ENCODE results near the gene SMC1B.
"Not testable (repeated sequence)": the region's sequence is repeated elsewhere in the genome, so short reads cannot be mapped to it uniquely, and the experiment has no call there.

The SMC1B gene

DNA sequence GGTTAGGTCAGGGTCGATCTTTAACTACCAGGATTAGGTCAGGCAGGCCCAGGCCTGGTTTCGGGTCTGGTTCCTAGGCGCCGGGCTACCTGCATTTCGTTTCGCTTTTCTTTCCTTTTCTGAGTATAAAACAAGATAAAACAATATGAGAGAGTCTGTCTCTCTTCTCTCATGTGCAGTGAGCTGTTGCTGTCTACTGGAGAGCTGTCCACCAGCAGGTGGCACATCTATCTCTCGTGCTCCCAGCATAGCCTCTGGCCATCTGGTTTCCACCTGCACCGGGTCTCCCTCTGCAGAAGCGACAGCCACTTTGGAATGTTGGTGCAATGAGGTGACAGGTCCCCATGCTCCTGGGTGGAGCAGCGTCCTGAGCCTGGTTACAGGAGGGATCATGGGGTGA, 27.7 kb upstream of the SMC1B start:
- DNase-seq: peak; percentile 7

DNA sequence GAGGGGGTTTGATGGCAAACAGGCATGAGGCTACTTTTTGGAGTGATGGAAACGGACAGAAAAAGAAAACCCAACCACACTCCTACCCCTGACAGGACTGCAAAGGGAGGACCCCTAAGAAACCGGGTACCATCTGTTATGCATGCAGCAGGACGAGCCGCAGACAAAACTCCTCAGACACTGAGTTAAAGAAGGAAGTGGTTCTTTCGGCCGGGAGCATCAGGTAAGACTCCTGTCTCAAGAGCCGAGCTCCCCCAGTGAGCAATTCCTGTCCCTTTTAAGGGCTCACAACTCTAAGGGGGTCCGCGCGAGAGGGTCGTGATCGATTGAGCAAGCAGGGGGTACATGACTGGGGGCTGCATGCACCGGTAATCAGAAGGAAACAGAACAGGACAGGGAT, 27.3 kb upstream of the SMC1B start:
- DNase-seq: not testable (repeated sequence)

DNA sequence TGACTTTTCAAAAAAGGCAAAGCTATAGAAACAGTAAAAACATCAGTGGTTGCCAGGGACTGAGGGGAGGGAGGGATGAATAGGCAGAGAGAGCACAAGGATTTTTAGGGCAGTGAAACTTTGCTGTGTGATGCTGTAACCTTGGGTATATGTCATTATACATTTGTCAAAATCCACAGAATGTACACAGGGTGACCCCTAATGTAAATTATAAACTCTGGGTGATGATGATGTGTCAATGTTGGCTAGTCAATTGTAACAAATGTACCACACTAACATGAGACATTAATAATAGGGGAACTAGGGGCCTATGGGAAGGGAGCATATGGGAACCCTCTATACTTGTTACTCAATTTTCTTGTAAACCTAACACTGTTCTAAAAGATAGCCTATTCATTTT, 24.9 kb upstream of the SMC1B start:
- DNase-seq: no peak

DNA sequence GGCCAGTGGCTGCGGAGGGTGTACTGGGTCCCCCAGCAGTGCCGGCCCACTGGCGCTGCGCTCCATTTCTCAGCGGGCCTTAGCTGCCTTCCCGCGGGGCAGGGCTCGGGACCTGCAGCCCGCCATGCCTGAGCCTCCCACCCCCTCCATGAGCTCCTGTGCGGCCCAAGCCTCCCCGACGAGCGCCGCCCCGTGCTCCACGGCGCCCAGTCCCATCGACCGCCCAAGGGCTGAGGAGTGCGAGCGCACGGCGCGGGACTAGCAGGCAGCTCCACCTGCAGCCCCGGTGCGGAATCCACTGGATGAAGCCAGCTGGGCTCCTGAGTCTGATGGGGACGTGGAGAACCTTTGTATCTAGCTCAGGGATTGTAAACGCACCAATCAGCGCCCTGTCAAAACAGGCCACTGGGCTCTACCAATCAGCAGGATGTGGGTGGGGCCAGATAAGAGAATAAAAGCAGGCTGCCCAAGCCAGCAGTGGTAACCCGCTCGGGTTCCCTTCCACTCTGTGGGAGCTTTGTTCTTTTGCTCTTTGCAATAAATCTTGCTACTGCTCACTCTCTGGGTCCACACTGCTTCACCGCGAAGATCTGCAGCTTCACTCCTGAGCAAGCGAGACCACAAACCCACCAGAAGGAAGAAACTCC, 23.6 kb upstream of the SMC1B start:
- DNase-seq: not testable (repeated sequence)

DNA sequence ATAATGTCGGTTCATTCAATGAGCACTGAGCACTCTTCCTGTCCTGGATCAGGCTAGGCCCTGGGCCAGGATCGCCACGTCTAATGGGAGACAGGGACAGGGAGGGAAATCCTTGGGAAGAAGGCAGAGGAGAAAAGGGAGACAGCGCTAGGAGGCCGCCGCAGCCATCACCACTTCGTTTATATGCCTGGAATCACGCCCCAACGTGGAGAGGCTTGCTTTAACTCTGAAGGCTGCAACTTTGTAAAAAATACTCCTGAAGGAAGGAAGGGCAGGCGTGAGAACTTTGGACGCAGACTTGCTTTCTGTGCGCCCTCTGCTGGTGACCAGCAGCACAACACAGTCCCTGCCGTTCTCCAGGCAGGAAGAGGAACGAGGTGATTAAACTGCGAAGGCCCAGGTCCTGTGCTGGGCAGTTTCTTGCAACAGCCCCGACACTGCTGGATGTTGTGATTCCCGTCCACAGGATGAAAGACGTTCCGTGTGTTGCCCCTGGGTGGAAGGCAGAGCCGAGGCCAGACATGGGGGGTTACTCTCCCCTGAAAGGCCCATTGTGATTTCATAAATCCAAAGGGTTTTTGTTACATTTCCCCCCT, 22.2 kb upstream of the SMC1B start:
- peak; percentile 46 for DNase-seq

DNA sequence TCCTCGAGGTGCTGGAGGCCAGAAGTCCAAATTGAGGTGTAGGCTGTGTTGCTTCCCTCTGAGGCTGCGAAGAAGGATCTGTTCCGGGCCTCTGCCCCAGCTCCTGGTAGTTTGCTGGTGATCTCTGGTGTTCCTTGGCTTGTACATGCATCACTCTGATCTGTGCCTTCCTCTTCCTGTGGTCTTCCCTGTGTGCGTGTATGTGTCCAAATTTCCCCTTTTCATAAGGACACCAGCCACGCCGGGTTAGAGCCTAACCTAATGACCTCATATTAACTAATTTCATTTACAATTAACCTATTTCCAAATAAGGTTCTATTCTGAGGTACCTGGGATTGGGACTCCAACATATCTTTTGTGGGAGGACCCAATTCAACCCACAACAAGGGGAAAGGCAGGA, 21.6 kb upstream of the SMC1B start:
- no peak for DNase-seq

DNA sequence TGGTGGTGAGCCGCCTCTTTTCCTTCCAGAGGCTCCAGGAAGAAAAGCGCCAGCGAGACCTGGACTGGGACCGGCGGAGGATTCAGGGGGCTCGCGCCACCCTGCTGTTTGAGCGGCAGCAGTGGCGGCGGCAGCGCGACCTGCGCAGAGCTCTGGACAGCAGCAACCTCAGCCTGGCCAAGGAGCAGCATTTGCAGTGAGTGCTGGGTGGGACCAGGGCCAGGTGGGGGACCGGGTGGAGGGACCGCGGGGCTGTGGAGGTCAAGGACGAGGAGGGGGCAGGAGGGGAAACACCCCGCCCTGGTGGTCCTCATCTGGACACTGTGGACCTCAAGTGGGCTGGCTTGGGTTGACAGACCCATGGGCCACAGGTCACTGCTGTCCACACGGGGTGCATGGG, 17.5 kb upstream of the SMC1B start:
- no peak for DNase-seq

DNA sequence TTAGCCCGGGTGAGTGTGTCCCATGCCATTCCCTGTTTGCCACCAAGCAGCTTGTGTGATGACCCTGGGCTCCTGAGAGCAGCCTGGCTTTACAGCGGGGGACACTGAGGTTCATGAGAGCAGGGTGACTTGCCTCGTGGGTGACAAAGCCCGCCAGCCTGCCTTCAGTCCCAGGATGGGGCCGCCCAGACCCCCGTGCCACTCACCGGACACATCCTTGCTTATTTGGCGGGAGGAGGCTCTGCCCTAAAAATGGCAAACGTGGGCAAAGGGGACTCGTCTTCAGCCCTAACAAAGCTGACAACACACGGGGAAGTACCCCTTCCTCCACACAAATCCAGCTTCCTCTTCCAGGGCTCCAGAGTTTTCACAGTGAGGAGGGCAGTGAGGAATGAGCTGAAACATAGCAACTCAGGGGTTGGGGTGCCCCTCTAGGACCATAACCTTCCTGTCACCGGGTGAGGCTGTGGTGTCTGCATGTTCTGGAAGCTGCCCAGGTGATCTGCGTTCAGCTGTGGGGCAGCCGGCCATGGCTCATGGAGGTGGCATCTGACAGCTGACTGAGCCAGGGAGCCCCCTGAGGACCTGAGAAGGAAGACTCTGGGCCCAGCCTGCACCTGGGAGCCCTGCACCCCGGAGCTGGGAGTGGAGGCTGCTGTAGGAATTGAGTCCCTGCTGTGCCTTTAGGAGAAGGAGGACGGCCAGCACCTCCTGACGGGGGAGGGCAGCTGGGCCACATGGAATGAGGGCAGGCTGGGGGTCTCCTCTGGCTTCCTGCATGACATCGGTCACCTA, 16.8 kb upstream of the SMC1B start:
- no peak for DNase-seq

DNA sequence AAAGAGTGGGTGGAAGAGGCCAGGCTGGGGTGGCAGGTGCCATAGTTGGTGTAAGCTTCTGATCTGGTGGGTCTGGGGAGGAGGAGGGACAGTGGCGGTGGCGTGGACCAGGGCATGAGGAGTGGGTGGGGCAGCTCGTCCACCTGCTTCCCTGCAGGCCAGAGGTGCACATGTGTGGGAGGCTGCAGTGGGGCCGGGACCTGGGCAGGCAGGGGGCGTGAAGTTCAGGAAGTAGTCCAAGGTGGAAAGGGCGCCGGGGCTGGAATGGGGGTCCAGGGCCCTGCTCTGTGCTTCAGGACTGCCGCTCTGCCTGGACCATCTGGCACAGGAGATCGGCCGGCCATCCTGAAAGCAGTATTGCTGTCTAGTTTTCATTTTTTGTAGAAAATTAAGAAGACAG, 16.0 kb upstream of the SMC1B start:
- DNase-seq: no peak

DNA sequence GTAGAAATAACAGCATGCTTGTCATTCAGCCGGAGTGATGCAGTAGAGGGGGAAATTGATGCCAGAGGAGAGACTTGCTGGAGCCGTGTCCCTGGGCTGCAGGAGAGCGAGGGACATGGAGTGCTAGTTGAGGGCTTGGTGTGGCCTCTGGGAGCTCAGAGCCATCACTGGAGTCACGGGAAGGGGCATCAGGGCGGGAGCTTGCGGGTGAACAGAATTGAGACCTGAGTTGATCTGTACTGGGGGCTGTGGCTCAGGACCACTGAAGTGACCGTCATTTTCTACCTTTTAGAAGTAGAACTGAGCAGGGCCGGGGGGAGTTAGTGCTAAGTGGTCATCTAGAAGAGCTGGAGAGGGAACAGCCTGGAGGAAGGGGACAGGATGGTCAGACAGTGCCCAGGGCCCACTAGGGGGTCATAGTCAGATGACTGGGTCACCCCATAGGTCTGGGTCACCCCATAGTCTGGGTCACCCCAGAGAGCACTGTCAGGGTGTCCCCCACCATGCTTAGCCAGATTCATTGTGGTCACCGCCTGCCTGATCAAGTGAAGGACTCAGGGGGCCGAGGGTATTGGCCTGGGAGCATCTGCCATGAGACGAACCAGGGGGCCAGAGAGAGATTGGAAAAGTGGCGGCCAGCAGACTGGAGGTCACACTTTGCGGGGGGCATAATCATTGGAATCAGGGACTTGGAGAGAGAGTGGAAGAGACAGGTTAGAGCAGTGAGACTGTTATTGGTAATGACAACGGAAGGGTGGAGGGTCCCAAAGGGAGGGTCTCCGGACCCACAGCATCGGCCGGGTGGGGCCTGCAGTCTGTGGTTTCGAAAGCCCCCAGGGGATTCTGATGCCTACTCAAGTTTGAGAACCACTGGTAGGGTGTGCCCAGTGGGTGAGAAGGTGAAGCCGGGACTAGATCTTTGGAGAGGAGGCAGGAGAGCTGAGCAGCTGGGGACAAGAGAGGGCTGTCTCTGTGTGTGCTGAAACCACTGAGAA, 15.3 kb upstream of the SMC1B start:
- DNase-seq: no peak

DNA sequence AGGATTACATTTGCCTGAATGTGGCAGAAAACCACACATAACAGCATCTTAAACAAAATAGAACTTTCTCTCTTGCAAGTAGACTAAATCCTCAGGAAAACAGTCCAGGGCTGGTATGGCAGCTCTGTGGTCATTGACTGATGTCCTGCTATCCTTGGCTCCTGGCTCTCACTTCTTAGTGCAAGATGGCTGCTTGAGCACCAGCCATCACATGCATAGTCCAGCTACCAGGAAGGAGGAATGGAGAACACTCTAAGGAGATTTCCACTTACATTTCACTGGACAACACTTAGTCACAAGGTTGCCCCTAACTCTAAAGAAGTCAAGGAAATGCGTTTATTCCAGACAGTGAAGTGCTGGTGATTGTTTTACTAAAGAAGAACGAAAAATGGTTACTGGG, 13.7 kb upstream of the SMC1B start:
- DNase-seq: no peak

DNA sequence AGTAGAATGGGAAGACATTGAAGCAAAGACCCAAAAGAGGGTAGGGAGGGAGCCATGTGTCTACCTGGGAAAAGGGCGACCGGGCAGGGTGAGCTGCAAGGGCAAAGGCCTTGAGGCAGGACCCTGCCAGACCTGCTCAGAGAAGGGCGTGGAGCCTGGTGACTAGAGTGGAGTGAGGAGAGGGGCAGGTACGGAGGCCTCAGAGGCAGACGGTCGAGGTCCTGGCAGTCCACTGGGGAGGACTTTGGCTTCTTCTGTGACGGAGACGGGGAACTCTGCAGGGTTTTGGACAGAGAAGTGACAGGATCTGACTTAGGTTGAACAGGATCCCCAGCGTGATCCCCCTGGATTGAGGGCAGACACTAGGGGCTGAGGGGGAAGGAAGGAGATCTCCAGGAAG, 13.0 kb upstream of the SMC1B start:
- DNase-seq: no peak

DNA sequence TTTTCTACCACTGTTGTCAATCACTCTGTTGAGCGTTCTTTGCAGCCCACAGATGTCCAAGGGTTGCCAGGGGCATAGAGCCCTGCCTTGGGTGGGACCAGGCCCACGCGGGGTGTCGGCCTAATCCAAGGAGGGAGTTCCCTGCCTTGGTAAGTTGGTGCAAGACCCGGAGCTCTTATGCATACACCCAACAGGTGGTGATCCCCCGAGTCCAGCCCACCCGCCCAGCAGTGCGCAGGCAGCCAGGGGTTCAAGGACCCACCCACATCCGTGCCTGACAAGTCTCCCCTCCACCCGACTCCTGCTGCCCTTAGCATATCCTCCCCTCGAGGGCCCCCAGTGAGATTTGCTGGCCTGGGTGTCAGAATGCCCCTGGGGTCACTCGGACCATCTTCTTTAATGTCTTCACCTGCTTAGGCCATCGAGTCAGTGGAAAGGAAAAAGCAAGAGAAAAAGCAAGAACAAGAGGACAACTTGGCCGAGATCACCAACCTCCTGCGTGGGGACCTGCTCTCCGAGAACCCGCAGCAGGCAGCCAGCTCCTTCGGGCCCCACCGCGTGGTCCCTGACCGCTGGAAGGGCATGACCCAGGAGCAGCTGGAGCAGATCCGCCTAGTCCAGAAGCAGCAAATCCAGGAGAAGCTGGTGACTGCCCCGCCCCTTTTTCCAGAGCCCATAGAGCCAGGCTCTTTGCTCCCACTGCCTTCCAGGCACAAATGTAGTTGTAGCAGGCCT, 12.3 kb upstream of the SMC1B start:
- DNase-seq: no peak

DNA sequence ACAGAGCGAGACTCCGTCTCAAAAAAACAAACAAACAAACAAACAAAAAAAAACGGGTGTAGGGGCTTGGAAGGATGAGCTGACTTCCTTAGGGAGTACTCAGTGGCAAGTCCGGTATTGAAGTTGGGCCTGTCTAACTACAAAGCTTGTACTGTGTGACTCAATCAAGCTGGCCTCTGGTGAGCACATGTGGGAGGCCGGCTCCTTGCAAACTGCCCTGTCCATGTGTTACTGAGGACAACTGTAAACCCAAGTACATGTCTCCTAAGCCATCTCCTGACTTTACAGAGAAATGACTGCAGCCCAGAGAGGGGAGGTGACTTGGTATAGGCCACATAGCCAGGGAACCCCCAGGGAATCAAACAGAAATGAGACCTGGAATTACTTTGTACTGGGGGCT, 11.7 kb upstream of the SMC1B start:
- no peak for DNase-seq

DNA sequence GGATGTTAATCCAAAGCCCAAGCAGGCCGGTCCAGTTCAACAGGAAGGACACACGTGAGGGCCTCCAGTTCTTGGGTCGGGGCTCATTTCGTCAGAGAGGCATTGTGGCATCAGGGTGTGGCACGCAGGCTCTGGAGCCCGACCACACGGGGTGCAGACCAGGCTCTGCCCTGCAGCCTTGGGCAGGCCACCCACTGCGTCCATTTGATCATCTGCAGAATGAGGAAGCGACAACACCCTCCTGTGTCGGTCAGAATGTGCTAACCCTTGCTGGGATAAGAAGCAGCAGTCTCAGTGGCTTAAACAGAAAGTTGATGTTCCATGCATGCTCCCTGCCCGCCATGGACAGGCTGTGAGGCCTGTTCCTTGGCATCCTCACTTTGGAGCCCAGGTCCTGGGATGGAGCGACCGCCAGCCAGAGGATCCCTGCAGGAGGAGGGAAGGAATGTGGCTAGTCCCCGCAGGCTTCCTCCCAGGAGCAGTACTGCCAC, 10.9 kb upstream of the SMC1B start:
- no peak for DNase-seq

DNA sequence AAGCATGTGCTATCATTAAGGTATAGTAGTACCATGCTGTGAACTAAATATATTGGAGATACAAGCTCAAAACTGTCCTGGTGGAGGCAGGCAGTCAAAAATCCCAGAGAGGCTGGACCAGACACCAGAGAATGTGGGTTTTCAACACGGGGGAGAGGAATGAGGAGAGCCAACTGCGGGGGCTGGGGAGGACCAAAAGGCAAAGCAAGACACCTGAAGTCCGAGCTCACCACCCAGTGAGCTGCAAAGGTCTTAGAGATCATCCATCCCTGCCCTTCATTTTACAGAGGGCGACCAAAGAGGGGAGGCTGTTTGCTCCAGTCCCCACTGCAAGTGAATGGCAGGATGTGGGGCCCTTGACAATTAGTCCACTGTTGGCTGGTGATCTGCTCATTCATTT, 10.1 kb upstream of the SMC1B start:
- no peak for DNase-seq

DNA sequence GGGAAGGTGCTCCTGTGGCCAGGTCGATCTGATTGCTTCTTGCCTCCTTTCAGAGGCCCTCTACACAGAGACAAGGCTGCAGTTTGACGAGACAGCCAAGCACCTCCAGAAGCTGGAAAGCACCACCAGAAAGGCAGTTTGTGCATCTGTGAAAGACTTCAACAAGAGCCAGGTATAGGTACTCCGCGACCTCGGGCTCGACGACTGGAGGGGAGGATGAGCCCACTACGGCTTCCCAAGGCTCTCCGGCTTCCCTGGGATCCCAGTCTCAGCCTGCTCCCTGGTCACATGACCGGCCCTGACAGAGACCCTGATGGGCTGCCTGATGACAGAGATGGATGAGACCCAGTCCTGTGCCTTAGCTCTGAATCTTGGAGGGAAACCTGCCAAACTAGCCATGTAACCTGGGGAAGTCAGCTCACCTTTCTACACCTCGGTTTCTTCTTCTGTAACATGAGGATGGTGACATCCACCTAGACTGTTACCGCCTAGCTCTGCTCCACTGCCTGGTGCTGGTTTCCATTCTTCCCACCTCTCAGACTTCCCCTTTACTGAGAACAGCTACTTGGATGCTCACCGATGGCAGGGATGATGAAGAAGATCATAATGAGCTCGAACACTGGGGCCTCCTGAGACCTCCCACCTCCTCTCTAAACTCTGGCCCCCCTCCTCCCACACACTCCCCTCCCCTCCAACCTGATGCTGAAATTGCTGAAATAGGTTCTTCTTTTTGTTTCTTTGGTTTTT, 9.0 kb upstream of the SMC1B start:
- no peak for DNase-seq

DNA sequence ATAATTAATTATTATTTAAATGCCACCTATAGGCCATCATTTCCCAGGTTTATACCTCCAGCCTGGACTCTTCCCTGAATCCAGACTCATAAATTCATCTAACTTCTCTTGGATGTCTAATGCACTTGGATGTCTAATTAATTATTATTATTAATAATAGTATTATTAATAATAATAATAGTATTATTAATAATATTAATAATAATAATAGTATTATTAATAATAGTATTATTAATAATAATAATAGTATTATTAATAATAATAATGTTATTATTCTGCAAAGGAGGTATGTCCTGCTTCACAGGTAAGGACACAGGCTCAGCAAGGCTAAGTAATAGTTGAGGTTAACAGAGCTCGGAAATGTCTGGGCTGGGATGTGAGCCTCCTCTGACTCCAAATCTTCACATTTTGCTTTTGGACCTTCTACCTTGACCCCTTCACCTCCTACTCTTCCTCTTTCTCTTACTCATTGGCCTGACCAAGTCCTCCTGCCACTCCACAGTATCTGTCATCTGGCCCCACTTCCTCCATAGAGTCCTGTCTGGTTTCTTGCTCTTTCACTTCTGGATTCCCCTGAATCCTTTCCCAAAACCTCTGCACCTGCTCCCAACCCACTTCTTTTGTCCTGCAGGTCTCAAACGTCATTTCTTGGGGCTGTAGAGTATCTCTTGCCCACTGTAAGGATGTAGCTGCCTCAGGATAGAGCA, 8.1 kb upstream of the SMC1B start:
- no peak for DNase-seq

DNA sequence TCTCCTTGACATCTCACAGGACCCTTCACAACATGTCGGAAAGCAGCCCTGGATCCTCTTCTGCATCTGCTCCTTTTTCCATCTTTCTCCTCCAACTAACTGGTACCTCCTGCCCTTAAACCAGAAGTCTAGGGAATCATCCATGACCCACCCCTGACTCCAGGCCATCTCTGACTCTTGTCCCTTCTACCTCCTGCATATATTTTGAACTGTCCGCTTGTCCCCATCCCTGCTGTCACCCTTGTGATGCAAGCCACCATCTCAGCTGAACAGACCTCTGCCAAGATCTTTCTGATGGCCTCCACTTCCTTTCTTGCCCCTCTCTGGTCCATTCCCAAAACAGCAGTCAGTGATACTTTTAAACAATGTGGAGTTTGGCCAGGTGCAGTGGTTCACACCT, 7.1 kb upstream of the SMC1B start:
- no peak for DNase-seq

DNA sequence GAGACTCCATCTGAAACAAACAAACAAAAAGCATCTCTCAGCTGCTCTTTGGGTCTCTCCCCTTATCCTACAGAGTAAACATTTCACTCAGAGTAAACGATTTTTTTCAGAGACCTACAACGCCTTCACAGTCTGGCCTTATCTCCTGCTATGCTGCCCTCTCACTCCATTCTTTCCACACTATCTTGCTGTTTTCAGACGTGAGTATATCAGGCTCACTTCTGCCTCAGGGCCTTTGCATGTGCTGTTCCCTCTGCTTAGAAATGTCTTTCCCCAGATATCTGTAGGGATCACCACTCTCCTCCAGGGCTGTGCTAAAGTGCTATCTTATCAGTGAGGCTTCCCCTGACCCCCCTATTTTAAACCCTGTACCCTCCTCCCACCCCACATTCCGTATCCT, 6.6 kb upstream of the SMC1B start:
- DNase-seq: no peak

DNA sequence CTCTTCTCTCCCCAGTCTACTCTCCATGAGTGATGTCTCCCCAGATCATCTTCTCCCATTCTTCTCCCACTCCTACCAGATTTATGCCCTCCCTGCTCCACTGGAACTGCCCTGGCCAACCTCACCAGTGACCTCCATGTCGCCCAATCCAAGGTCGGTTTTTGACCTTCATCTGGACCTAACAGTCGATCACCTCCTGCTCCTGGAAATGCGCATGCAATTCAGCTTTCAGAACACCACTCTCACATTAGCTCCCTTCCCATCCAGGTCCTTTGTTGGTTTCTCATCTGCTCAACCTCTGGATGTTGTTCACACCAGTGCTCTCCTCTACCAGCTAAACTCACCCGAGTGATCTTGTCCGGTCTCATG, 5.4 kb upstream of the SMC1B start:
- DNase-seq: no peak
